ENCODE data around the gene GLOD4.
"Not testable (repeated sequence)": the region's sequence is repeated elsewhere in the genome, so short reads cannot be mapped to it uniquely, and the experiment has no call there.

Gene GLOD4

DNA sequence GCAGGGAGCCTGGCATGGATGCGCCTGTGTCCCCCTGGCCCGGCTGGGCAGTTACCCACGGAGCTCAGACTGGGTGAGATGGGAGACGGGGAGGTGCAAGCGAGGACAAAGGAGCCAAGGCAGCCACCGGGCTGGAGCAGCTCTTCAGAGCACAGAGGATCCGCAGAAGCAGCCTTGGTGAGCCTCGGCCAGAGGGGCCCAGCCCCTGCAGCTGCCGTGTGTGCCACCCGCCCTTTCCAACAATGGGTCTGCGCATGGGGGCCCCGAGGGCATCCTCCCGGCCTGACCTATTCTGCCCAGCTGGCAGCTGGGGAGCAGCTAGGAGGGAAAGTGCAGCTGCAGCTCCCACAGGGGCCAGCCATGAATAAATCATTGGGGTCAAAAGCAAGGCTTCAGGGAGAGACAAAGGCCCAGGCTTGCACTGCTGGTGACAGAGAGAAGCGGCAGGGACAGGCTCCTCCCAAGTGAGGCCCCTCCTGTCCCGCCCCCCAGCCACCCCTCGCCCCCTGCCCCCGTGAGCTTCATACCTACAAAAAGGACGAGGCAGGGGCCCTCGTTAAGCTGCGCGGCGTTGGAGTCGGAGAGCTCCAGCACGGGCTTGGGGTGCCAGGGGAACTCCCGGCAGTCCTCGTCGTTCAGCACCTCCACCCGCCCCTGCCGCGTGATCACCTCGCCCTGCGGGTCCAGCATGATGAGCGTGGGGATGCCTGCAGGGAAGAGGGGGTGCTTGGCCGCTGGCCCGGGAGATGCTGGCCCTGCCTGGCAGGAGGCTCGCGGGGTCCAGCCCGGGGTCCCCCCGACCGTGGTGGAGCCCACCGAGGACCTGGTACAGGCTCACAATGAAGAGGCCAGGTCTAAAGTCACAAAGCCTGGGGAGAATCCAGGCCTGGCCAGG lies 22.7 kb upstream of the GLOD4 start:
- H3K4me3 ChIP-seq (ENCODE audit: low read length): no peak overlapping the region
- no peak for DNase-seq (ENCODE audit: low read depth, low spot score)

DNA sequence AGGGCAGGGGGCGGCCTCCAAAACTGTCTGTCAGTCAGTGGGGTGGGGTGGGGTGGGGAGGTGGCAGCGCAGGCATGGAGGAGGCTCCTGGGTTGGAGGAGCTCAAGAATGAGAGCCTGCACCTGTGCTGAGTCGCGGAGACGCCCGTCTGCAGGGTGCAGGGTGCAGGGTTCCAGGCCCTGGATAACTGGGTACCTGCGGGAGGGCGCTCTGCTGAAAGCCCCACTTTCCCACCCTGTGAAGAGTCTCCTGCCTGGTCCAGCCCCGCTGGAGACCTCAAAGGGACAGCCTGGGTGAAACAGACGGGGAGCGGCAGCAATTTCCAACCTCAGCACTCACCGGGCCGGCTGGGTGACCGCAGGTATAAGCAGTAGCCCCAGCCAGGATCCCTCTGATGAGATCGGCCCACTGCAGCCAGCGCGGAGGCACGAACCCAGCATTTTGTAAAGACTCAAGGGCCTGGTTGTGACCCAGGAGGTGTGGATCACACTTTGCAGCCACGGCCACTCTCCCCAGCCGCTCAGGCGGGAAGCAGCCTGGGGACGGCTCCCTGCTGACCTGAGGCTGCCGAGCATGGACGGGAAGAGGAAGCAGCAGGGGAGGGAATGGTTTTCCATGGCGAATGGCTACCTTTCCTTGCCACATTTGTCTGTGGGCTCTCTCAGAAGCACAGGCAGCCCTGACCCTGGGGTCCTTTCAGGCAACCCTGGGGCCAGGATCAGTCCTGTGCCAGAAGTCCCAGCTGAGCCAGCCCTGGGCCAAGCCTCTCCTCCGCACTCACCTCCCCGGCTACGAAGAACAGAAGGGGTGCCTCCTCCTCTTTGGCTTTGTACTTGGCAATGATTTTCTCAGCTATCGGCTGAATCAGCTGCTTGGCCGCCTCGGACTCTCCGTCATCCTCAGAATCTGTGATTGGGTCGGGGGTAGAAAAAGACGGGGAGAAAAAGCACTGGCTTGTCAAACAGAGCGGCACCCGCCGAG lies 21.1 kb upstream of the GLOD4 start:
- no peak overlapping the region for H3K4me3 ChIP-seq (ENCODE audit: low read length)
- no peak for DNase-seq (ENCODE audit: low read depth, low spot score)

DNA sequence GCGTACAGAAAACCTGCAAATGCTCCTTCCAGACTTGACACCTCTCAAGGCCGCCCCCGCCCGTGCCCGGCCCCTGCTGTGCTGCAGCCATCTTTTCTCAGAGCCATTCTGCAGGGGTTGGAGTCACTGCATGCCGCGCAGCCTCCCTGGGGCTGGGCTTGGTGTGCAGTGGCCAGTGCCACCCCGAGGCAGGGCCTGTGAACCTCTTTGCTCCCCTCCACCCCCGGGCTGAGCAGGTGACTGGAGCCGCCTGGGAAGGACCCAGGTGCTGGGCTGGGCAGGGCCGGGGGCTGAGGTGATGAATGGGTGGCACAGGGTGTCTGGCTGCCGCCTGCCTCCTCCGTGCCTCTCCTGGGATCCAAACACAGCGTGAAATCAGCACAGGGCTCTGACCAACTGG lies 20.4 kb upstream of the GLOD4 start:
- H3K4me3 ChIP-seq (ENCODE audit: low read length): no peak overlapping the region

DNA sequence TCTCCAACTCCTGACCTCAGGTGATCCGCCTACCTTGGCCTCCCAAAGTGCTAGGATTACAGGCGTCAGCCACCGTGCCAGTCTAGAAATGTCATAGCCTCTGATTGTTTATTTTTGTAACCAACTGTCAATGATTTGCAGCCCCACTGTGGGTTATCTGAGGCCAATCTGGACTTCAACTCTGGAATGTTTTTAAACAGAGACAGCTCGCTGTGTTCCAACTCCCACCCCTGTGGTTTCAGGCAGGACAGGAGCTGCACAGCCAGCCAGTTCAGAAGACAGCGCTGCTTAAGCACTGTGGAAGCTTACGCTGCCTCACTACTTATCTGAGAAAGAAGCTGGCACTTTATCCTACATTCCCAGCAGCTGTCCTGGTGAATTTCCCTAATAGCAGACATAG lies 19.6 kb upstream of the GLOD4 start:
- no peak overlapping the region for H3K4me3 ChIP-seq (ENCODE audit: low read length)
- no peak for DNase-seq (ENCODE audit: low read depth, low spot score)

More for the DNA sequence above, 20.4 kb upstream of the GLOD4 start:
- DNase-seq (ENCODE audit: low read depth, low spot score): no peak

DNA sequence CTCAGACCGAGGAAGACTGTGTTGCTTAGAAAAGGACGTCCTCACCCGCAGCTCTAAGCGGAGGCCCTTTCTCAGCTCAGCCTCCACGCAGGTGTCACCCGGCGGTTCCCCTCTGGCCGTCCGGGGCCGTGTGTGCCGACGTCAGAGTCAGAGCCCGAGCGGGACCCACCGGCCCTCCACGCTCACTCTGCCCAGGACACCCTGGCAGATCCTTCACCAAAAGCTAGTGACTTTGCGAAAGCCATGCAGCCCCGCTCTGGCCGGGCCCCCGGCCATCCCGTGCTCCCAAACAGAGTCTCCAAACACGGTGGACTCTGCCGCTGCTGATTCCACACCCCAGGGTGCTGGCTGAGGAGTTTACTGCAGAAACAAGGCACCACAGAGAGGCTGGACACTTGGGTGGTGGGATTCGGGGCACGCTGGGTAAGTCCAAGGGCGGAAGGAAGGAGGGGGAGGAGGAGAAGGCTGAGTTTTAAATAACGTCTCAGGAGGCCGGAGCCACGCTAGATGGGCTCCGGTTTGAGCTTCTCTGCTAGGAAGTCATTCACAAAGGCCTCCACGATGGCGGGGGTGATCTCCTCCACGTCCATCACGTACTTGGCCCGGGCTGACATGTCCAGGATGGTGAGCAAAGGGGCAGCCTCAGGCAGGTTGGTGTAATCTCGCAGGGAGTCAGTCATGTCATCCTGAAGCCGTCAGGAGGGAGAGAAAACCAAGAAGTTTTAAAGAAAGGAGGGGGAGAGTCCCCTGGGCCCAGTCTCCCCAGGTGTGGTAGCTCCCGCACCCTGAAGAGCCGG lies 18.6 kb upstream of the GLOD4 start:
- H3K4me3 ChIP-seq (ENCODE audit: low read length): no peak overlapping the region
- no peak for DNase-seq (ENCODE audit: low read depth, low spot score)

DNA sequence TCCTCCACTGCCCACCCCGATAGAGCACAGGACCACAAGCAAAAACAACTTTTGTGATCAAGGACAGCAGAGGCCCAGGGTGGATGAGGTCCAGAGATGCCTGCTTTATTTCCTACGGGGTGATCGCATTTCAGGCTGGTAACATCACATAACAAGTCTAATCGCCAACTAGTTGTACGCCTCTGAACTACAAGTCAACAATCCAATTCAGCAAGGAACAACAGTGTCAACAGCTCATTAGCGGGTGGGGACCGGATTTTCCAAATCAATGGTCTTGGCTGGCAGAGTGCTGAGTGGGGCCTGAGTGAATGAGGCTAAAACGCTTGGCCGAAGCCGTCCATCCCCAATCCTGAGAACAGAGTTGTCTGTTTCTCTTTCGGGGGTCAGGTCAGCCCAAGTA lies 17.2 kb upstream of the GLOD4 start:
- DNase-seq (ENCODE audit: low read depth, low spot score): no peak
- H3K4me3 ChIP-seq (ENCODE audit: low read length): no peak overlapping the region

DNA sequence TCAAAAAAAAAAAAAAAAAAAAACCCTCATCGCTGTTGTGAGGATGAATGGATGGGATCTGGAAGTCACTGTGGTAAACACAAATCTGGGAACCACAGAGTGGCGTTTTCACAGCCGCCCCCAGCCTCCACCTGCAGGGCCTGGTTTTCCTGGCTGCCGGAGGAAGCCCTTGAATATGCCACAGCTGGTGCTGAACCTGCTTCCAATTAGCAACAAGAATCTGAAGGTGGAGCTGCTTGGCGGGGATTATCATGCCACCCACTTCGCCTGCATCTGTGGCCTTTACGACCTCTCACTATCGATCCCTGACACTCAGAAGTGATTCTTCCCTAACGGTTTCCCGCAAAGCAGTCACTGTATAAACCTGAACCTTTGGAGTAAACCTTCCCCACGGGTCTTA lies 16.2 kb upstream of the GLOD4 start:
- no peak for DNase-seq (ENCODE audit: low read depth, low spot score)

DNA sequence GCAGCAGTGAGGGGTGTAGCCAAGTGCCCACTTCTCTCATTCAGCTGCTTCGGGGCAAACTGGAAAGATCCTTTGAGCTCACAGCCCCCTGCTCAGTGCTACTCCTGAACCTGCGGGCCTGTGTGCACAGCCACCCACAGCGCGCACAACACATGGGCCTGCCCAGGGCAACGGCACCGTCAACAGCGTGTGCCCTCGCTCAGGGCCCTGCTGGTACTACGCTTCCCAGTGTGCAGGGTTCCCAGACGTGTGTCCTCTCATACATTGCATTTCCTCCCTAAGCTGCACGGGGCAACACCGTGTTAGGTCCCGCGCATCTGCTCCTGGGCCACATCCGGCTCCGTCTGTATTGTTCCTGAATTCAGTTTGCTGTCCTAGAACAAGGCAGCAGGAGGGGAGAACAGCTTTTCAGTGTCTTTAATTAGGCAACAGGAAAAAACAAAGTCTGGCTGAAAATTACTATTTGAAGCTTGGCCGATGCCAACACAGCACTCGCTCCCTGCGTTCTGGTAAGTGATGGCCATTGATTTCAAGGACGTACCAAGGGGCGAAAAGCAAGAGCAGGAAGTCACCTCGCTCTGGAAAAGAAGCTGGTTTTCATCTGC lies 15.3 kb upstream of the GLOD4 start:
- H3K4me3 ChIP-seq (ENCODE audit: low read length): no peak overlapping the region
- DNase-seq (ENCODE audit: low read depth, low spot score): no peak

More for the DNA sequence above, 16.2 kb upstream of the GLOD4 start:
- no peak overlapping the region for H3K4me3 ChIP-seq (ENCODE audit: low read length)

DNA sequence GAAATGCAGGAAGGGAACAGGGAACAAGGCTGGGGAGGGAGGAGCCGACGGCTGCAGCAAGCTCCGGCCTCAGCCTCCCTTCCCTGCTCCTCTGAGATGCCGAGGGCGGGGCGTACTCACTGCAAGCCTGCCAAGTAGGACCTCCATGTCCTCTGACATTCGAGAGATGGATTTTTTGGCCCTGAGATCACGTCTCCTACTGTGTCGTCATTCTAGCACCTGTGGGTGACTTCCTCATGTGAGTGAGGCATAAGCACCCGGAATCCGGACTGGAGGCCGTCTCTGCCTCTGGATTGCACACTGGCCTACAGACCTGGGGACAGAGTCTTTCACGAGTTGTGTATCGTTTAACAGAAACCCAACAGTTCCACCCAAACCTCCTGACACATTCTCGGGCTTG lies 14.5 kb upstream of the GLOD4 start:
- no peak overlapping the region for H3K4me3 ChIP-seq (ENCODE audit: low read length)
- no peak for DNase-seq (ENCODE audit: low read depth, low spot score)

DNA sequence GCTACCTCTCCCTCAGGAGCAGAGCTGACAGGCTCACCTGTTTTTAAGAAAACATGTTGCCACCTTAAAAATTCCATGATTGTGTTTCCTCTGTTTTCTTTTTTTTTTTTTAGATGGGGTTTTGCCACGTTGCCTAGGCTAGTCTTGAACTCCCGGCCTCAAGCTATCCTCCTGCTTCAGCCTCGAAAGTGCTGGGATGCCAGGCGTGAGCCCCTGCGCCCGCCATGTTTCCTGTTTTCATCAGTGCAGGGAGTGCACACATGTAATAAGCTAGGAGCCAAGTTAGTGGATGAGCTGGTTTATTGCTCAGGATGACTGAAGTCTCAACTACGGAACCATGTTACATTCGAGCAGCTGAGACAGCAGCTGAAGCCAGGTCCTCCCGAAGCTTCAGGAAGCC lies 13.6 kb upstream of the GLOD4 start:
- H3K4me3 ChIP-seq (ENCODE audit: low read length): no peak overlapping the region
- no peak for DNase-seq (ENCODE audit: low read depth, low spot score)

DNA sequence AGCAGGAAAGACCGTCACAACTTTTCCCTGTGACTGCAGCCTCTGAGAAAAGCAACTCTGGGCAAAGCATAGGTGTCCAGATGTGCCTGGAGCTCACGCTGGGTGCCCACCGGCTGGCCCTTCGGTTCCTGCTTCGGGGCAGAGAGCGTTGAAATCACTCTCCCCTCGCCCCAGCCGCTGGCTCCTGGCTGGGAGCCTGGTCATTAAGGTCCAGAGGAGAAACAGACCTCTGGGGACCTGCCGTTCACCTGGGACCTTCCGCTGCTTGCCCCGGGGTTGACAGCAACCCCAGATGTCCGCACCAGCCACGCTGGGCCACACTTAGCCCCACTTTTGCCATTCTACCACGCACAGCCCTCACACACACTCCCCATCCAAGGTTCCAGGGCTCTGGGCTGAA lies 13.2 kb upstream of the GLOD4 start:
- DNase-seq (ENCODE audit: low read depth, low spot score): no peak
- H3K4me3 ChIP-seq (ENCODE audit: low read length): no peak overlapping the region

DNA sequence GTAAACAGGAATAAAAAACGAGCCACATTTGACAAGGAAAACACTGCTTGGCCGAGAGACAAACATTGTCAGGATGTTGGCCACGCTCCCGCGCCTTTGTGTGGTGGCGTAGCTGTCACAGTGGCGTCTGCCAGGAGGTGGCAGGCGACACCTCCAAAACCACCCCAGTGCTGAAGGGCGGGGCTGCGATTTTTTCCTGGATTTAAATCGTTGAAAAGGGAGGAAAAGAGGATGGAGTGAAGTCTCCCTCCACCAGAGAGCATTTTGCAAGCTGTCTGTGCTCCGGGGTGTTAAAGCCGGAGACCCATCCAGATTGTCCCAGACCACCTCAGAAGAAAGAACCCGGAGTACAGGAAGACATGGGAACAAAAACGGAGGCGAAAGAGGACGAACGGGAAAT lies 12.8 kb upstream of the GLOD4 start:
- no peak overlapping the region for H3K4me3 ChIP-seq (ENCODE audit: low read length)
- peak; percentile 35 for DNase-seq (ENCODE audit: low read depth, low spot score)

DNA sequence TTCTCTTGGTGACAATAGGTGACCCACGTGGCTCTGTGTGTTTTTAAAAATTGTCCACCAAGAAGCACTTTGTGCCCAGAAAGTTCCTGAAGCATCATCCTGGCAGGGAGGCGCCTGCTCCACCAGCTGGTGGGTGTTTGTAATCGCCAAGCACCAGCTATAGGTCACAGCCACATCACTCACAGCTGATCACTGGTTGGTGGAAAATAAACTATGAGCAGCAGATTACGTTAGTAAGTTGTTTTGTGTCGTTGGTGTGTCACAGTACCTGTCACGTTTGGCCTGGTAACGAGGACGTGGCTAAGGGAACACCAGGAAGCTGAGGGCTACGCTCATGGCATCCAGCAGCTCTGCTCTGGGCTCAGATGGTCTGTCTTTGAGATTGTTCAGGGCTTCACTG lies 10.2 kb upstream of the GLOD4 start:
- DNase-seq (ENCODE audit: low read depth, low spot score): no peak
- no peak overlapping the region for H3K4me3 ChIP-seq (ENCODE audit: low read length)

DNA sequence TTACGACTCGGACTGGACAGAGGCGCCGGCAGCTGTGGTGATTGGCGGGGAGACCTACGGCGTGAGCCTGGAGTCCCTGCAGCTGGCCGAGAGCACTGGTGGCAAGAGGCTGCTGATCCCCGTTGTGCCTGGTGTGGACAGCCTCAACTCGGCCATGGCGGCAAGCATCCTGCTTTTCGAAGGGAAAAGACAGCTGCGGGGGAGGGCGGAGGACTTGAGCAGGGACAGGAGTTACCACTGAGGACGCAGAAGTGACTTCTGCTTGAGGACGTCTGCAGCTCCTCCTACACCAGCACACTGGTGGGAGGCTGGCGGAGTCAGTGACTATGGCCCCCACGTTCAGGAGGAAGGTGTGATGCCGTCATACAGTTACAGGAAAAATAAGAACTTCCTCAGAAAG lies 9.7 kb upstream of the GLOD4 start:
- H3K4me3 ChIP-seq (ENCODE audit: low read length): no peak overlapping the region
- DNase-seq (ENCODE audit: low read depth, low spot score): no peak

DNA sequence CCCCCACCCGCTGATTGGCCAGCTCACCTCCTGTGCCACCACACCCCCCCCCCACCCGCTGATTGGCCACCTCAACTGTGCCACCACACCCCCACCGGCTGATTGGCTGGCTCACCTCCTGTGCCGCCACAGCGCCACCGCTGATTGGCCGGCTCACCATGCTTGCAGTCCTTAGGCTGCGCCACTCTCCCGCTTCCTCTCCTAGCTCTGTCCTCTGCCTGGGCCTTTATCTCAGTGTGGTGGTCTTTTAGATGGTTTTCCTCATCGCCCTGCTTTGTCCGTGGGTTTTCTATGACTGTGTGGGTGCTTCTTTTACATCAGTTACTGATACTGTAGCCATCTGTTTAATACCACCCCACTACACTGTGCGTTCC lies 8.8 kb upstream of the GLOD4 start:
- not testable (repeated sequence) for H3K4me3 ChIP-seq (ENCODE audit: low read length); DNase-seq (ENCODE audit: low read depth, low spot score)

DNA sequence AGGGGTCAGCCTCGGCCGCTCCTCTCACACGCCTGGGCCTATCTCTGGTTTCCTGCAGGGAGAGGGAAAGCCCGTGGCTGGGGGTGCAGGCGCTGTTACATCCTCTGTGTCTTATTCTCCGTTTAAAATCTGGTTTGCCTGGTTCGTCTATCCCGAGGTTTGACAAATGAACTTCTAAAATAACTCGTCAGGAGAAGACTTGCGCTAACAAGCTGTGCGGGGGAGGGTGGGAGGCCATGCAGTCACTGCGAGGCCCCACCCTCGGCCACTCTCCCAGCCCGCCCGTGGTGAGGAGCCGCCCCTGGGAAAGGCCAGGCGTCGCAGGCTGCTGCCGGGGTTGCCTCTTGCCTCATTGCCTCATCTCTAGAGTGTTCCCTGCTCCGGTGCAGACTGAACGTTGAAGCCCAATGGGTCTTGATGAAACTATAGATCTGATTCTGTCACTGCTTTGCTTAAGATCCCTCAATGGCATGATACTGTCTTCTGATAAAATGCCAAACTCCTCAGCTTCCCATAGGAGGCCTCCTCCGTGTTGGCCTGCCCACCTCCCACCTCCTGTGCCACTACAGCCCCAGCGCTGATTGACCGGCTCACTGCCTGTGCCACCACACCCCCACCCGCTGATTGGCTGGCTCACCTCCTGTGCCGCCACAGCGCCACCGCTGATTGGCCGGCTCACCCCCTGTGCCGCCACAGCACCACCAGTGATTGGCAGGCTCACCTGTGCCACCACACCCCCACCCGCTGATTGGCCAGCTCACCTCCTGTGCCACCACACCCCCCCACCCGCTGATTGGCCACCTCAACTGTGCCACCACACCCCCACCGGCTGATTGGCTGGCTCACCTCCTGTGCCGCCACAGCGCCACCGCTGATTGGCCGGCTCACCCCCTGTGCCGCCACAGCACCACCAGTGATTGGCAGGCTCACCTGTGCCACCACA lies 8.1 kb upstream of the GLOD4 start:
- DNase-seq (ENCODE audit: low read depth, low spot score); H3K4me3 ChIP-seq (ENCODE audit: low read length): not testable (repeated sequence)

DNA sequence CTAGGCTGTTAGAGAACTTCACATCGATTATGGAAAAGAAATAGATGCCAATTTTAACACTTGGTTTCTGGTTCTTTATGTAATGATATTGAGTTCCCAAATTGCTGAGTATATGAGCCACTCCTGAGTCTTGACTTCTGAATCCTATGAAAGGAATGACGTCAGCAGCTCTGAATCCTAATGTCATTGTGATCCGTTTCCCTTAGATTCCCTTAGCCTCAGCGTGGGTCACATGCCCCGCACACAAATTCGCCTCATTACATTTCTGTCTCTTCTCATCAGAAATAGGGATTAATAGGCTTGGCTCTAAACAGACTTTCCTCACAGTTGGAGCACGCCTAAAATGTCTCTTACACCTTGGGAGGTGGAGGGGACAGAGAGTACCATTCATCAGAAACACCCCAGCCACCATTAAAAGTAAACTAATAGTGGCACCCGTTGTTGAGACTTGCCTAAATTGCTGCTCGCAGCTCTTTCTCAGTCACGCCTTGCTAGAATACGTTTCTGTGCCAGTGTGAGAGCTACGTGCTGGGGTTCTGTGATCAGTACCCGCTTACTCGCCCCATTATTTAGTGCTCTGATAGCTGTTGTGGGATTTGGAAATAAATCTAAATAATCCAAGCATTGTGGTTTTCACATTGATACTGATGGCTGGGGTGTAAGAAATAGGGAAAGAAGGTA lies 7.2 kb upstream of the GLOD4 start:
- no peak for DNase-seq (ENCODE audit: low read depth, low spot score)
- H3K4me3 ChIP-seq (ENCODE audit: low read length): no peak overlapping the region

All from Jurkat, Clone E6-1 (cell line).